Liver (tissue), 9 donors: ENCODE measurements around the gene IKBKG. TPM values are rescaled to one million over a fixed set of nuclear protein-coding genes. Genes with fewer than 3 reads are reported as not detected.

Source experiments
- DNase-seq: peaks from one replicate; pipeline ENCODE4 v3.0.0-alpha.2; 2017; ENCODE audit warnings: low spot score
- H3K27ac ChIP-seq, 2 donors: one replicate each; pipeline ENCODE4 v1.7.0; 2013; ENCODE audit warnings: inconsistent platforms in 2 of 2, low read length in 2 of 2, control low read depth in 1 of 2, low read depth in 1 of 2, mild to moderate bottlenecking in 1 of 2
- H3K27me3 ChIP-seq, 4 donors: one replicate each; pipeline versions ENCODE4 v1.6.1 to v1.7.0; 2013; ENCODE audit warnings: low read length in 3 of 4, inconsistent platforms in 1 of 4, mild to moderate bottlenecking in 1 of 4, moderate library complexity in 1 of 4; ENCODE audit not compliant: control insufficient read depth in 4 of 4, insufficient read depth in 4 of 4
- H3K36me3 ChIP-seq, 4 donors: one replicate each; pipeline versions ENCODE4 v1.6.1 to v1.7.0; 2013; ENCODE audit warnings: low read length in 3 of 4, mild to moderate bottlenecking in 3 of 4, low read depth in 1 of 4, moderate library complexity in 1 of 4; ENCODE audit not compliant: control insufficient read depth in 4 of 4, insufficient read depth in 3 of 4
- H3K4me1 ChIP-seq, 4 donors: one replicate each; pipeline versions ENCODE4 v1.6.1 to v1.7.0; 2013; ENCODE audit warnings: low read length in 3 of 4, mild to moderate bottlenecking in 3 of 4, moderate library complexity in 1 of 4; ENCODE audit not compliant: control insufficient read depth in 4 of 4, insufficient read depth in 4 of 4
- H3K4me3 ChIP-seq, 3 donors: one replicate each; pipeline versions ENCODE4 v1.6.1 to v1.7.0; 2013; ENCODE audit warnings: low read length in 3 of 3, control low read depth in 1 of 3, low read depth in 1 of 3, mild to moderate bottlenecking in 1 of 3
- H3K9ac ChIP-seq, 2 donors: one replicate each; pipeline ENCODE4 v1.7.0; 2013; ENCODE audit warnings: low read length in 2 of 2, mild to moderate bottlenecking in 2 of 2, moderate library complexity in 2 of 2, control low read depth in 1 of 2, low read depth in 1 of 2
- H3K9me3 ChIP-seq, 4 donors: one replicate each; pipeline versions ENCODE4 v1.6.1 to v1.7.0; 2013; ENCODE audit warnings: low read length in 3 of 4; ENCODE audit not compliant: control insufficient read depth in 4 of 4
- EGR1 ChIP-seq, 2 donors: IDR thresholded peaks; 2 replicates each; pipeline ENCODE4 v1.6.1; 2016 to 2018; ENCODE audit warnings: antibody characterized with exemption in 2 of 2, low read depth in 2 of 2
- FOXA1 ChIP-seq: IDR thresholded peaks from 2 replicates; pipeline ENCODE4 v1.6.1; 2016; ENCODE audit warnings: antibody characterized with exemption
- FOXA2 ChIP-seq: IDR thresholded peaks from 2 replicates; pipeline ENCODE4 v1.6.1; 2016; ENCODE audit warnings: antibody characterized with exemption
- HNF4A ChIP-seq, 2 donors: conservative IDR thresholded peaks; 2 replicates each; pipeline ENCODE4 v1.6.1; 2016; ENCODE audit warnings: antibody characterized with exemption in 2 of 2, mild to moderate bottlenecking in 2 of 2
- HNF4G ChIP-seq: IDR thresholded peaks from 2 replicates; pipeline ENCODE4 v1.6.1; 2016; ENCODE audit warnings: antibody characterized with exemption
- JUND ChIP-seq, 2 donors: IDR thresholded peaks; 2 replicates each; pipeline ENCODE4 v1.6.1; 2016; ENCODE audit warnings: antibody characterized with exemption in 2 of 2
- RAD21 ChIP-seq, 2 donors: IDR thresholded peaks; 2 replicates each; pipeline ENCODE4 v1.6.1; 2016; ENCODE audit warnings: antibody characterized with exemption in 2 of 2, mild to moderate bottlenecking in 2 of 2
- RXRA ChIP-seq, 2 donors: IDR thresholded peaks; 2 replicates each; pipeline ENCODE4 v1.6.1; 2017 to 2018; ENCODE audit warnings: antibody characterized with exemption in 2 of 2, mild to moderate bottlenecking in 1 of 2
- SP1 ChIP-seq: IDR thresholded peaks from 2 replicates; pipeline ENCODE4 v1.6.1; 2018; ENCODE audit warnings: antibody characterized with exemption, mild to moderate bottlenecking
- YY1 ChIP-seq: IDR thresholded peaks from 2 replicates; pipeline ENCODE4 v1.6.1; 2016; ENCODE audit warnings: antibody characterized with exemption, mild to moderate bottlenecking
- WGBS: extraction: QIAGEN DNeasy Blood & Tissue Kit; methylation state at CpG from one replicate; pipeline ENCODE4 v1.1.7; 2013; 5-methylcytosine and 5-hydroxymethylcytosine counted together
- polyA plus RNA-seq, 2 donors: library from polyadenylated mRNA; stranded (reverse) in 1 of 2; unstranded in 1 of 2; fragments of 200-250 nt in 1 of 2; fragments of >200 nt in 1 of 2; fragmentation: Nextera tagmentation in 1 of 2; extraction: Ambion mirVana in 1 of 2; gene quantifications; one replicate each; pipeline versions ENCODE4 v1.2.1 to v1.2.3, GENCODE V29; 2013 to 2015
- total RNA-seq, 2 donors: library from RNA; depleted of rRNA; stranded (reverse); fragments of >200 nt; gene quantifications; one replicate each; pipeline ENCODE4 v1.2.3, GENCODE V29; 2014
- TF ChIP-seq, protein P1 (sequence below): fragments of 150-350 bp; IDR thresholded peaks from 2 replicates; pipeline ENCODE4 v1.5.1; 2017; ENCODE audit warnings: improper control_type of control experiment, low read depth, low read length; ENCODE audit not compliant: missing input control
- TF ChIP-seq, protein P2 (sequence below): IDR thresholded peaks from 2 replicates; pipeline ENCODE4 v1.6.1; 2016; ENCODE audit warnings: antibody characterized with exemption
- TF ChIP-seq, protein P3 (sequence below): IDR thresholded peaks from 2 replicates; pipeline ENCODE4 v1.6.1; 2016; ENCODE audit warnings: antibody characterized with exemption, mild to moderate bottlenecking
- TF ChIP-seq, protein P4 (sequence below): IDR thresholded peaks from 2 replicates; pipeline ENCODE4 v1.6.1; 2016; ENCODE audit warnings: antibody characterized with exemption
- TF ChIP-seq, protein P5 (sequence below): IDR thresholded peaks from 2 replicates; pipeline ENCODE4 v1.6.1; 2016; ENCODE audit warnings: antibody characterized with exemption
- donor health status: healthy.
- donor health status: healthy.
- donor health status: healthy.
- donor health status: healthy.
- donor health status: healthy.

Gene IKBKG
- total and polyA plus RNA-seq, 4 donors: 17.1 to 74.1 (median 36.0) TPM

DNA sequence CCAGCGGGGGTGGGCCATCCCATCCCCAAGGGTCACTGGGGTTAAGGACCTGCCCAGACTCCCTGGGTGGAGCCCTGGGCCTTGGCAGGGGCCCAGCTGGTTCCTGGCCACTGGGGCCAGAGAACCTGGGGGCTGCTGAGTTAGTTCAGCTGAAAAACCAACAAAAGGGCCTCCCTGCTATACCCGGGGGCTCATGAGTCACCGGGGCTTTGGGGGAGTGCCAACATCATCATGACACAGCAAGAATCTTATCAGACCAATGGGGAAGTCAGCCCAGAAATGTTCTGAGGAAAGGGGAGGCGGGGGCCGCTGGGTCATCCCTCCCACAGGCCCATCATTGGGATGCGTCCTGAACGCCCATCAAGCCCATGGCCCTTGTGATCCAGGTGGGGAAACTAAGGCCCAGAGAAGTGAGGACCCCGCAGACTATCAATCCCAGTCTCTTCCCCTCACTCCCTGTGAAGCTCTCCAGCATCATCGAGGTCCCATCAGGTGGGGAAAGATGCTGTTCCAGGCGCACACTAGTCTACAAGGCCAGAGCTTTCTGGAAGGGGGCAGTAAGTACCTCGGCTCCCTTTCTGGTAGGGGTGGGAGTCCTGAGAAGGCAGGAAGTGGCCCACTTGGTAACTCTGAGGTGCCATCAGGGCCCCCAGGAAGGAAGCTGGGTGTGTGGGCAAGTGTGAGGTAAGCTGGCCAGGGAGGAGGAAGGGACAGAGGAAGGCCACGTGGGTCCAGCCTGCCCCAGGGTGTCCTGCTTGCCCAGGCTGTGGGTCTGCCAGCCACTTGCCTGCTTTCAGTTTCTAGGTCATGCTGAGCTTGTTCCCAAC, 5.3 kb upstream of the IKBKG start (continued):
- TF ChIP-seq, protein P1, sequence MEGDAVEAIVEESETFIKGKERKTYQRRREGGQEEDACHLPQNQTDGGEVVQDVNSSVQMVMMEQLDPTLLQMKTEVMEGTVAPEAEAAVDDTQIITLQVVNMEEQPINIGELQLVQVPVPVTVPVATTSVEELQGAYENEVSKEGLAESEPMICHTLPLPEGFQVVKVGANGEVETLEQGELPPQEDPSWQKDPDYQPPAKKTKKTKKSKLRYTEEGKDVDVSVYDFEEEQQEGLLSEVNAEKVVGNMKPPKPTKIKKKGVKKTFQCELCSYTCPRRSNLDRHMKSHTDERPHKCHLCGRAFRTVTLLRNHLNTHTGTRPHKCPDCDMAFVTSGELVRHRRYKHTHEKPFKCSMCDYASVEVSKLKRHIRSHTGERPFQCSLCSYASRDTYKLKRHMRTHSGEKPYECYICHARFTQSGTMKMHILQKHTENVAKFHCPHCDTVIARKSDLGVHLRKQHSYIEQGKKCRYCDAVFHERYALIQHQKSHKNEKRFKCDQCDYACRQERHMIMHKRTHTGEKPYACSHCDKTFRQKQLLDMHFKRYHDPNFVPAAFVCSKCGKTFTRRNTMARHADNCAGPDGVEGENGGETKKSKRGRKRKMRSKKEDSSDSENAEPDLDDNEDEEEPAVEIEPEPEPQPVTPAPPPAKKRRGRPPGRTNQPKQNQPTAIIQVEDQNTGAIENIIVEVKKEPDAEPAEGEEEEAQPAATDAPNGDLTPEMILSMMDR: no peak
- no peak for TF ChIP-seq FOXA2

DNA sequence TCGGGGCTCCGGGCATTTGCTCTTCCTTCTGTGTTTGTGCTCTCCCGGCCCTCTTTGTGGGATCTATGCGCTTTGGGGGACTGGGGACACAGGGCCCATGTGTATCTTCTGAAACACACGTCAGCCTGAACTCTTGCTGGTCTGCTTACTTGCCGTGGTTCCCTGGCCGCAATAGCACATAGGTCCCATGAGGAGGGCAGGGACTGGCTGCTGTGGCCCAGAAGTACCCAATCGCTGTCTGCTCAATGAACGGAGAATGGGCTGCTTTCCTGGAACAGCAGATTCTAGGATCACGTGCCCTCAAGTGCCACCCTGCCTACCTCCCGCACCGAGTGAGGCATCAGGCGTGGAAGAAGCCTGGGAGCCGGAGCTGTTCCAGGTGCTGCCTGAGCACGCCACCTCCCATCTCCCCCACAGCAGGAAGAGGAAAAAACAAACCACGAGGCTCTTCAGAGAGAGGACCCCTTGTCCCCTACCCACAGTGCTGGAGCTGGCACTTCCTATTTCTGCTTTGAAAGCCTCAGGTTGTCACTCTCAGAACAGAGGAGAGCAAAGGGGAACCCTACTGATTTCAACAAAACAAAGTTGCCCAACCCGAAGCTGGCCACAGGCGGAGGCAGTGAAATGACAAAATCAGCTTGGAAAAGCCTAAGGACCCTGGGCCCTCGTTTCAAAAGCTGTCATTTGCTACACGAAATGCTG, 4.5 kb upstream of the IKBKG start:
- TF ChIP-seq, protein P2, sequence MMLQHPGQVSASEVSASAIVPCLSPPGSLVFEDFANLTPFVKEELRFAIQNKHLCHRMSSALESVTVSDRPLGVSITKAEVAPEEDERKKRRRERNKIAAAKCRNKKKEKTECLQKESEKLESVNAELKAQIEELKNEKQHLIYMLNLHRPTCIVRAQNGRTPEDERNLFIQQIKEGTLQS: no peak
- peak; percentile 37 for TF ChIP-seq SP1
- no peak for TF ChIP-seq FOXA1
- TF ChIP-seq, protein P3, sequence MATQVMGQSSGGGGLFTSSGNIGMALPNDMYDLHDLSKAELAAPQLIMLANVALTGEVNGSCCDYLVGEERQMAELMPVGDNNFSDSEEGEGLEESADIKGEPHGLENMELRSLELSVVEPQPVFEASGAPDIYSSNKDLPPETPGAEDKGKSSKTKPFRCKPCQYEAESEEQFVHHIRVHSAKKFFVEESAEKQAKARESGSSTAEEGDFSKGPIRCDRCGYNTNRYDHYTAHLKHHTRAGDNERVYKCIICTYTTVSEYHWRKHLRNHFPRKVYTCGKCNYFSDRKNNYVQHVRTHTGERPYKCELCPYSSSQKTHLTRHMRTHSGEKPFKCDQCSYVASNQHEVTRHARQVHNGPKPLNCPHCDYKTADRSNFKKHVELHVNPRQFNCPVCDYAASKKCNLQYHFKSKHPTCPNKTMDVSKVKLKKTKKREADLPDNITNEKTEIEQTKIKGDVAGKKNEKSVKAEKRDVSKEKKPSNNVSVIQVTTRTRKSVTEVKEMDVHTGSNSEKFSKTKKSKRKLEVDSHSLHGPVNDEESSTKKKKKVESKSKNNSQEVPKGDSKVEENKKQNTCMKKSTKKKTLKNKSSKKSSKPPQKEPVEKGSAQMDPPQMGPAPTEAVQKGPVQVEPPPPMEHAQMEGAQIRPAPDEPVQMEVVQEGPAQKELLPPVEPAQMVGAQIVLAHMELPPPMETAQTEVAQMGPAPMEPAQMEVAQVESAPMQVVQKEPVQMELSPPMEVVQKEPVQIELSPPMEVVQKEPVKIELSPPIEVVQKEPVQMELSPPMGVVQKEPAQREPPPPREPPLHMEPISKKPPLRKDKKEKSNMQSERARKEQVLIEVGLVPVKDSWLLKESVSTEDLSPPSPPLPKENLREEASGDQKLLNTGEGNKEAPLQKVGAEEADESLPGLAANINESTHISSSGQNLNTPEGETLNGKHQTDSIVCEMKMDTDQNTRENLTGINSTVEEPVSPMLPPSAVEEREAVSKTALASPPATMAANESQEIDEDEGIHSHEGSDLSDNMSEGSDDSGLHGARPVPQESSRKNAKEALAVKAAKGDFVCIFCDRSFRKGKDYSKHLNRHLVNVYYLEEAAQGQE: peak; percentile 36
- TF ChIP-seq RAD21 (IDR thresholded peaks at IDR 0.05): no peak
- TF ChIP-seq, protein P4, sequence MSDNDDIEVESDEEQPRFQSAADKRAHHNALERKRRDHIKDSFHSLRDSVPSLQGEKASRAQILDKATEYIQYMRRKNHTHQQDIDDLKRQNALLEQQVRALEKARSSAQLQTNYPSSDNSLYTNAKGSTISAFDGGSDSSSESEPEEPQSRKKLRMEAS: peak; percentile 16
- TF ChIP-seq, protein P1: no peak
- no peak for TF ChIP-seq JUND (IDR thresholded peaks at IDR 0.05)
- TF ChIP-seq HNF4A (conservative IDR thresholded peaks at IDR 0.05): no peak
- TF ChIP-seq EGR1 (IDR thresholded peaks at IDR 0.05; ENCODE audit: low read depth in 2 of 2): no peak
- TF ChIP-seq, protein P5, sequence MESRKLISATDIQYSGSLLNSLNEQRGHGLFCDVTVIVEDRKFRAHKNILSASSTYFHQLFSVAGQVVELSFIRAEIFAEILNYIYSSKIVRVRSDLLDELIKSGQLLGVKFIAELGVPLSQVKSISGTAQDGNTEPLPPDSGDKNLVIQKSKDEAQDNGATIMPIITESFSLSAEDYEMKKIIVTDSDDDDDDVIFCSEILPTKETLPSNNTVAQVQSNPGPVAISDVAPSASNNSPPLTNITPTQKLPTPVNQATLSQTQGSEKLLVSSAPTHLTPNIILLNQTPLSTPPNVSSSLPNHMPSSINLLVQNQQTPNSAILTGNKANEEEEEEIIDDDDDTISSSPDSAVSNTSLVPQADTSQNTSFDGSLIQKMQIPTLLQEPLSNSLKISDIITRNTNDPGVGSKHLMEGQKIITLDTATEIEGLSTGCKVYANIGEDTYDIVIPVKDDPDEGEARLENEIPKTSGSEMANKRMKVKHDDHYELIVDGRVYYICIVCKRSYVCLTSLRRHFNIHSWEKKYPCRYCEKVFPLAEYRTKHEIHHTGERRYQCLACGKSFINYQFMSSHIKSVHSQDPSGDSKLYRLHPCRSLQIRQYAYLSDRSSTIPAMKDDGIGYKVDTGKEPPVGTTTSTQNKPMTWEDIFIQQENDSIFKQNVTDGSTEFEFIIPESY: no peak
- TF ChIP-seq HNF4G: no peak
- TF ChIP-seq YY1: peak; percentile 57
- no peak for TF ChIP-seq RXRA (IDR thresholded peaks at IDR 0.05)
- Histone ChIP-seq H3K4me1 (peaks cover 0 to 33% (median 22%) of the 10 kb centered on the region in 4 donors), H3K4me3 (peak overlapping the region; percentile 54 to 74 (median 63)), H3K27ac (peak overlapping the region; percentile 89 to 96), H3K27me3 (no peaks in the 10 kb centered on the region), H3K9me3 (no peaks in the 10 kb centered on the region), H3K36me3 (no peaks in the 10 kb centered on the region), H3K9ac (peak overlapping the region; percentile 37 to 58)
- 26% methylated on average over 20 of the region's 20 CpGs for WGBS
- no peak for DNase-seq
